HG03108 (cell line): Measurements from ENCODE around the gene SCO1.

Source experiments
- ATAC-seq: cut with Tn5 transposase; IDR thresholded peaks from one replicate; pipeline ENCODE4 v1.9.1; 2021; ENCODE audit warnings: moderate library complexity; ENCODE audit not compliant: unreplicated experiment

The SCO1 gene

DNA sequence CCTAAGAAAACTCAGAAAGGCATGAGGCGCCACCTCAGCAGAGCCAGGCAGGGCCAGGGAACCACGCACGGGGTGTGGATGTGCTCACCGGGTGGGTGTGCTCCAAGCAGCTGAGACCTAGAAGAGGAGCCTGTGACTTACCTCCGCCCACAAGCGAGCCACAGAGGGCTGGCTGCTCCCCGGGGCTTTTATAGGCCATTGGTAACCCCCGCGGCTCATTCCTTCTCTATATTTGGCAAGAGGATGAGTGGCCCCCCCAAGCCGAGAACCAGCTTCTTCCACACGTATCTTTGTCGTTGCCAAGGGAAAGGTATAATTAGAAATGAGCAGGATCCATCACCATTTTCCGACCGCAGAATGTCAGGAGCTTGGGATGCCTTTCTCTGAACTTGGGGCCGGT, 40.2 kb downstream of the SCO1 start, which contains the start of gene MYH3:
TSS of gene MYH3 (minus strand) at position 162 of the 400 bp plus-strand sequence. CDS start 2,245 bp downstream, outside the sequence.
- no peak for ATAC-seq

- ATAC-seq: no peak
Measured at GRCh38 chr17:10653987-10654386, 43.3 kb downstream of the SCO1 start.

- no peak for ATAC-seq
Measured at GRCh38 chr17:10652984-10653659, 44.2 kb downstream of the SCO1 start.

GRCh38 chr17:10651927-10652326, 45.4 kb downstream of the SCO1 start:
- ATAC-seq: no peak

DNA sequence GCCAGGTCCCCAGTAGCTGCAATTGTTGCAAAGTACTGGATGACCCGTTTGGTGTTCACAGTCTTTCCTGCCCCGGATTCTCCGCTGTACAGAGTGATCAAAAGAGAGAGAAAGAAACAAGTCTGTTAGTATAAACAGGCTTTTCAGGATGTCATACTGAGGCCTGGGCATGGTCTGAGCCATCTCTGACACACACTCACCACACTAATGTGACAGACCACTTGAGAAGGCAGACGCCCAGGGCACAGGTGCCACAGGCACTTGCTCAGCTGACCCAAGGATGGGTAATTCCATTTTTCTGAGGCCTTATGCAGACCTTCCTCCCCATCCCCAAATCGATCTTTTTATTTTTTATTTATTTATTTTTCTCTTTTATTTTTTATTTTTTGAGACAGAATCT, 47.7 kb downstream of the SCO1 start:
- ATAC-seq: no peak

DNA sequence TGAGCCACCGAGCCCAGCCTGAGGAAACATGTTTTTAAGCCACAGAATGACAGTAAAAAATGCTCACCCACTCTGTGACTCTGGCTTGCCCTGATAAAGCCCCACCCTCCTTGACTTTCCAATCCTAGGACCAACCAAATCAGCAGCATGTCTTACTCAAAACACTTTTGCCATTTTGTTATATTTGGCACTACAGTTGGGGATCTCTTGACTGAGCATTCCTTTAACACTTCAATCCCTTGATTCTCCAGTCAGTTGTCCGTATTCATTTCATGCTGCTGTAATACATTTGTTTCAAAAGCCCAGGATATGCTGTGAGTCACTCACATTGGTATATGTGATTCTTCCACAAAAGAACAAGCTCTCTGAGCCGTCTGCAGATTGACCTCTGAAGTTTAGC, 48.4 kb downstream of the SCO1 start:
- ATAC-seq: no peak

DNA sequence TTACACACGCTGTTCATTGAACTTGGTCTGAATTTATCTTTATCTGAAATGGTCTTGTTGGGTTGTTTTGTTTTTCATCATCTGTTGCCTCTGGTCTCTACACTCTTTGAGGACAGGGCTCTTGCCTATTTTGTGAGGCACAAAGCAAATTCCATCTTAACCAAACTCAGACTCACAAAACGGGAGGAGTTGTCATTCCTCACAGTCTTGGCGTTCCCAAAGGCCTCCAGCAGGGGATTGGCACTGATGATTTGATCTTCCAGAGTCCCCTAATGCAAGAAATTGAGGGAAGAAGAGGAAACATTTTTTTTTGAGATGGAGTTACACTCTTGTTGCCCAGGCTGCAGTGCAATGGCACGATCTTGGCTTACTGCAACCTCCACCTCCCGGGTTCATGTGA, 49.0 kb downstream of the SCO1 start:
- ATAC-seq: no peak

DNA sequence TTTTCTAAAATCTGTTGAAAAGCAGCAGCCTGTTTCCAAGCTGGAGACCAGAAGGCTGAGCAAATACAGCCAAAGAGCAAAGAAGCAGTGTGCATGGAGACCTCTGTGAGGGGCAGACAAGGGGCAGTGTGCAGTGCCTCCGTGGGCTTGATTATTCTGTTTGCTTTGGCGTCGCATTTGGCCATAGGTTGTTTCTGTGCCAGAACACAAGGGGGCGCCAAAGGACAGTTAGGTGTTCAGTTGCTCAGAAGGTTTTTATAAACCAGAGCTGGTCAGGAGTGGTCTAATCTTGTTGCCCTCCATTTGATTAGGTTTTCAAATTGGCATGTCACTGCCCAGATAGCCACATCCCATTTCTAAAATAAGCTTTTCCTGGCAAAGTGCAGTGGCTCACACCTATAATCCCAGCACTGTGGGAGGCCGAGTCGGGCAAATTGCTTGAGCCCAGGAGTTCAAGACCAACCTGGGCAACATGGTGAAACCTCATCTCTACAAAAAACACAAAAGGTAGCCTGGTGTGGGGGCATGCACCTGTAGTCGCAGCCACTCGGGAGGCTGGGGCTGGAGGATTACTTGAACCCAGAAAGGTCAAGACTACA, 50.8 kb downstream of the SCO1 start:
- ATAC-seq: no peak

GRCh38 chr17:10640475-10640874, 56.9 kb downstream of the SCO1 start:
- ATAC-seq: no peak

DNA sequence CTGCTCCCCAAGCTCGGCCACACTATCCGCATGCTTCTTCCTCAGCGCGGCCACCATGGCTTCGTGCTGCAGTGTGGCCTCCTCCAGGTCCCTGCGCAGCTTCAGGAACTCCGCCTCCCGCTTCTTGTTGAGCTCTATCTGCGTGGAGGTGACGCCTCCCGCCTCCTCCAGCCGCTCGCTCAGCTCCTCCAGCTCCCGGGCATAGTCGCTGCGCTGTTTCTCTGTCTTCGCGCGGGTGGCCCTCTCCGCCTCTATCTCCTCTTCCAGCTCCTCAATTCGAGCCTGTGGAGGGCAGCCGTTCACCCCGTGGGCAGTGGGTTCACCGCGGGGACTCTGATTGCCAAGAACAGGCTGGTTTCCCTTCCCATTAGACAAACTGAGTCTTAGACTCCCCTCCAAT, 59.2 kb downstream of the SCO1 start:
- ATAC-seq: no peak

DNA sequence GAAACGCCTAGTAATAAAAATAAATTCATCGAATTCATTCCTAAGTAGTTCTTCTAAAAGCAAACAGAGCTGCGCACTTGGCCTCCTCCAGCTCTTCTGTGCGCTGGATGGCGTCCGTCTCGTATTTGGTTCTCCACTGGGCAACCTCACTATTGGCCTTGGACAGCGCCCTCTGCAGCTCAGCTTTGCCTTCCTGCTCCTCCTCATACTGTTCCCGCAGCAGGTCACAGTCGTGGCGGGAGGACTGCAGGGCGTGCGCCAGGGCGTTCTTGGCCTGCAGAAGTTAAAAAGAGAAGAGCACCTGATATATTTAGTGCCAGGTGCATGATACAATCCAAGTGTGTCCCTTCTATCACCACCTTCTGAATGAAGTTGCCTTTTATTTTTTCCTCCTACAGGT, 62.0 kb downstream of the SCO1 start:
- ATAC-seq: no peak

- peak; percentile 96 for ATAC-seq
Measured at GRCh38 chr17:10633738-10634379, 63.5 kb downstream of the SCO1 start.

- no peak for ATAC-seq
Measured at GRCh38 chr17:10631701-10632100, 65.6 kb downstream of the SCO1 start.

- no peak for ATAC-seq
Measured at GRCh38 chr17:10631048-10631700, 66.2 kb downstream of the SCO1 start.

GRCh38 chr17:10629706-10630105, 67.6 kb downstream of the SCO1 start:
- no peak for ATAC-seq

DNA sequence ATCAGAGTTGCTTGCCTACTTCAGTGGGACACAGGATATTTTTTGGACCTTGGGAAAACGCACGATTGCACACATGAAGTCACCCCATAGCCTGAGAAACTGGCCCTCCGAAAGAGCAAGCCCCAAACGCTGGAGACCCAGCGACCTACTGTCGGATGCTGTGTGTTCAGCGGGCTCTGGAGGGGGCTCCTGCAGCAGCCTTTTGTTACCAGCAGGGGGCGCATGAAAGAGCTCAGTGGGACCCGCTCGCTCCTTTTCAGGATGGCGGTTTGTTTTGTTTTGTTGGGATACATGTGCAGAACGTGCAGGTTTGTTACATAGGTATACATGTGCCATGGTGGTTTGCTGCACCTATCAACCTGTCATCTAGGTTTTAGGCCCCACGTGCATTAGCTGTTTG, 68.6 kb downstream of the SCO1 start:
- no peak for ATAC-seq

GRCh38 chr17:10626390-10626789, 70.9 kb downstream of the SCO1 start:
- no peak for ATAC-seq

DNA sequence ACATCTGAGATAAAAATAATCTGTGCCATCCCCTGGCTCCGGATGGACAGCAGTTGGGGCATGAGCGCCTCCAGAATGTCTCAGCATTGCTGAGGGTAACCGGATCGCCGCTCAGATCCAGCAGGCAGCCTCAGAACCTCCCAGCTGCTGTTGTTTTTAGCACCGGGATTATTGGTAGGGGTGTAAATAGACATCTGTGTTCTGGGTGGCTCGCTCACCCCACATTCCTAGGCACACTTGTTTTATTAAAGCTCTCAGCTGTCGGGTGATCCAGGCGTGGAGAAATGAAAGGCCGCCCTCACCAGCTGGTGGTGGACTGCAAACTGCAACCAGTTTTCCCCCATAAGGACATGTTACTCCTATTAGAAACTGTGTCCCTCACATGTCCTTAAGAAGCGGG, 72.4 kb downstream of the SCO1 start:
- ATAC-seq: no peak

- ATAC-seq: no peak
Measured at GRCh38 chr17:10623737-10624338, 73.5 kb downstream of the SCO1 start.

DNA sequence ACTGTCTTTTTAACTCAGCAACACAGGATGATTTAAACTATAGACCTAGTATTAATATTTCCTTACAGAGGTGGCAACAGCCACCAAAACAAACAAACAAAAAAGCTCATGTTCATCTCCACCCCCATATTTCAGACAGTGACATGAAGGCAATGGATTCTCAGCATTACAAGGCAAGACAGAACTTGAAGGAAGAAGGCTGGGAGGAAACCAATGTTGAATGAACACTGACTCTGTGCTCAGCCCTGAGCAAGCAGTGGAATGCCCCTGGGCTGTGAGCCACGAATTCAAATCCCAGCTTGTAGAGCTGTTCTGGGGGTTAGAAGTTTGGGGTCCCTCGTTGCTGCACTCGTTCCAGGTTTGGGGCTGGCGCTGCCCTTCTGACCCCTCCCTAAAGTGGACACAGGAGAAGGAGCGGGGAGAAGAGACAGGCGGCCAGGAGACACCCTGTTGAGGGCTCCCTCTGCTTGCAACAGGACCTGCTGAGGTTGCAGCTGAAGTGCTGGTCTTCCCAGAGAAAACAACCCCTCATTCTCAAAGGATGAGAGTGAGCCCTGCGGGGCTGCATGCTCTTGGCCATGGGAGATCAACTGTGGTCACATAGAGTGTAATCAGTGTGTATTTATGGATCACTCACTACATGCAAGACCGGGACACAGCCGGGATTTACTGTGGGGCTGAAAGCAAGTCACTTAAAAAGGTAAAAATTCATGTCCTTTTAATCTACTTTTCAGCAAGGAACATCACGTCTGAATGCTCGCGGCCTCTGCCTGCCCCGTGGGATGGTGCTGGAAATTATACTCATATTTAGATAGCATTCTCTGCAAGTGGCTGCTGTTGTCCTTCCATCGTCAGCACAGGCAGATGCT, 74.5 kb downstream of the SCO1 start:
- no peak for ATAC-seq
